Activated CD8-positive, alpha-beta memory T cell treated with anti-CD3 and anti-CD28 coated beads, Interleukin-2, amount 50 U/mL, for 1 hour (primary cell): ENCODE data around the gene TMEM54.

ENCODE experiments used
- DNase-seq: peaks from one replicate; pipeline ENCODE4 v3.0.0-alpha.2; 2020; ENCODE audit errors: extremely low read depth

TMEM54 gene, protein sequence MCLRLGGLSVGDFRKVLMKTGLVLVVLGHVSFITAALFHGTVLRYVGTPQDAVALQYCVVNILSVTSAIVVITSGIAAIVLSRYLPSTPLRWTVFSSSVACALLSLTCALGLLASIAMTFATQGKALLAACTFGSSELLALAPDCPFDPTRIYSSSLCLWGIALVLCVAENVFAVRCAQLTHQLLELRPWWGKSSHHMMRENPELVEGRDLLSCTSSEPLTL

GRCh38 chr1:32900956-32901822 is at the start of gene TMEM54:
Gene TMEM54 (minus strand): TSS chr1:32901389. CDS start chr1:32901238, 151 bp downstream.
- no peak for DNase-seq

DNA sequence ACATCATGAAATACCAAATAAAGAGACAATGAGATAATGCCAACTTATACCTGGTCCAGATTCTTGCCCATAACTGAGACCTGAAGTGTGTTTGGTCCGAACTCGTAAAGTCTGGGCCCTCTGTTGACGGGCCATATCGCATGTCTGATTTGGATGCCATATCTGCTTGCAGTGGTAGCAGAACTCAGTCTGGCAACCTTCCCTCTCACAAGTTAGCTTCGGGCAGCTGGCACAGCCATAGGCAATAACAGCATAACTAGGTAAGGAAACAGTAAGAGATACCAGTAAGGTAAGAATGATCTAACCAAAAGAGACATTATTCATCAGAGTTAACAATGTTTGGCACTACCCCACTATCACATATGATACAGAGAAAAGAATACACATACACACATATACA is 48.3 kb upstream of the TMEM54 start:
- DNase-seq = no peak

GRCh38 chr1:32948905-32949304 is 47.7 kb upstream of the TMEM54 start:
- no peak for DNase-seq

- DNase-seq = no peak
Measured at GRCh38 chr1:32948390-32948722, 47.2 kb upstream of the TMEM54 start.

DNA sequence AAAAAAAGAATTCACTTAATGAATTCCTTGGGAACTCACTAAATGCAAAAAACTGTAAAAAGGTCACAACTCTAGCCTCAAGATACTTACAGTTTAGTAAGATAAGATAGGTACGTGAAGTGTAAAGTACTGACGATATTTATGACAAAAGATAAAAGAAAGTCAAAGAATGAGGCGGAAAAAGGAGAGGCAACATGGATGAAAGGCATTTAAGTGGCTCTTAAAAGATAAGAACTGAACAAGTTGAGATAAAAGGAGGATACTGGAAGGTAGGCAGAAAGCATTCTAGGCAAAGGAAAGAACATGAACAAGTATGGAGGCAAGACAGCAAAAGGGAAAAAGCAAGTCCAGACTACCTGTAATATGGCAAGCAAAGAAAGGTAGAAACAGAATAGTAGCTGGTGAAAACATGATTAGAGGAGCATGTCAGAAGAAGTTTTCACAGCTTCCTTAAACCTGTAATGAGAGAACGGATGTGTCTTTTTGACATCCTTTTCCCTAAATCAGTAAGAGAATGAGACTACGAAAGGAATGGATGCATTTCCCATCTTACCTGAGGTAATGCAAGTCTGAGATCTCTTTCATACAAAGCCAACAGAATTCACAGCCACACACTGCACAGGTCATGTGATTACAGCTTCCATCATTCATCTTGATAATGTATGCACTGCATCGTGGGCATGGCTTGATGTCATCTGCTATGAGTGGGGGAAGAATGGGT is 46.6 kb upstream of the TMEM54 start:
- no peak for DNase-seq

DNA sequence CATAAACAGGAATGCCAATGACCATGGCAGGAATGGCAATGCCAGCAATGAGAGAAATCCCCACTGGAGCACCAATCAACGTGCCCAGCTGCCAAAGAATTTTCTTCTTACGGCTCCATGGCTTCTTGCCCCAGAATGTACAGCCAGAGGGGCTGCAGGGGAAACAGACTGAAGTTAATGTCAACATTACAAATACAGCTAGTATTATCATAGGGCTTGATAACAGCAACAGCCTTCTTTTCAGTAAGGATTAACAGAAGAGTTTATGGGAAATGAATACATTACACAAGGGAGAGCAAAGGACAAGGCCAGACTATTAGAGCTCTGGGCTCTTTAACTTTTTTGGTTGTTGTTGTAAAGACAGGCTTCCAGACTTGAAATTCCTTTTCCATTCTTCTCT is 45.2 kb upstream of the TMEM54 start:
- DNase-seq = no peak

GRCh38 chr1:32944180-32944579 is 43.0 kb upstream of the TMEM54 start:
- DNase-seq = no peak

DNA sequence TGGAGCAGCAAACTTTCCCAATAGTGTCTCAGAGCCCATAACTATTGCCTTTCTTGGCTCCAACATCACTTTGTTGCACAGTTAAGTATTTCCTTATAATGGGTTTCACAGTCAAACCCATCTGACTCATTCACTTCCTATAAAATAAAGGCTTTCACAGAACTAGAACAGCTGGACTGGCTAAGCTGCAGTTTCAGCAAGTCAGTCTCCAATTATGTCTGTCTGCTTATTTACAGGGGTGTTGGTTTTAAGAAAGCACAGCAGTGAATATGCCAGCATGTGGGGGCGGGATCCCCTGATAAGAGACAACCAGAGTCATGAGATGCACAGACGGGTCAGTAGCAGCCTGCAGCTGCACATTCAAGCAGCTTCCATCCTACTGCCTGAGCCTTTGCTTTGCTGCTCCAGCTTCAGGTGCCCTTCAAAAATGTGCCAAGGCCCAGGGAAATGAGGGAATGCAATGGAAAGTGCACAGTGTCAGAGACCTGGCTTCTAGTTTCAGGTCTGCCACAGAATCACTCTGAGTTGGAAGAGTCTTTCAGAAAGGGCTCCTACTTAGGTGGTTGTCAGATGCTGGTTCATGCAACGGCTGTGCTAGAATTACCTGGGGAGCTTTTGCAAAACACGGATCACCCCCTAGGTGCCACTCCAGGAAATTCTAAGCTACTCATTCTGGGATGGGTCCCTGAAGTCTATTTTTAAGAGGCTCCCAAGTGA is 38.6 kb upstream of the TMEM54 start:
- no peak for DNase-seq

DNA sequence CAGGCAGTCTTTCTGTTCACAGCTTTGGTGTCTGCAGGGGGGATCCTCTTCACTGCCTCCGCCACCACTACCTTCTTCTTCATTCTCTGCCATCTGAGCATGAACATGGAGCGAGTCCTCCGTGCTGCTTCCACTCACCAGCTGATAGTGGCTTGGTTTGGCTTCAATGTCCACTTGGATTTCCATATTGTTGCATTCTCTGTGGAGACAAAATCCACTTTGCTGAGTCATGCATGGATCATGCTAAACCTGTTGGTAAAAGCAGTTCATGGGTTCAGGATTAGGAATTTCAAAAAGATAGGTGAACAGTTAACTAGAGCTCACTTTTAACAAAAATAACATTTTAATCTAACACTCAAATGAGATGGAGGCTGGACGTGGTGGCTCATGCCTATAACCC is 35.9 kb upstream of the TMEM54 start:
- DNase-seq = no peak

DNA sequence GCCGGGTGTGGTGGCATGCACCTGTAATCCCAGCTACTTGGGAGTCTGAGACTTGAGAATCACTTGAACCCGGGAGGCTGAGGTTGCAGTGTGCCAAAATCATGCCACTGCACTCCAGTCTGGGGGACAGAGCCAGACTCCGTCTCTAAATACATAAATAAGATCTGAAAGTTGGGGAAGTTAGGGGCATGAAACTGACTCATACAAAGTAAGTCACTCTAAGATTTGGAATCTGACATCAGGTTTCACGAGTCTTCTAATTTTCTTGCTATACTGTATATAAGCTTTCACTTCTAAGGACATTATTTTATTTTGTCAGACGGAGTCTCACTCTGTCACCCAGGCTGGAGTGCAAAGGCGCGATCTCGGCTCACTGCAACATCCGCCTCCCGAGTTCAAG is 33.3 kb upstream of the TMEM54 start:
- DNase-seq = no peak

DNA sequence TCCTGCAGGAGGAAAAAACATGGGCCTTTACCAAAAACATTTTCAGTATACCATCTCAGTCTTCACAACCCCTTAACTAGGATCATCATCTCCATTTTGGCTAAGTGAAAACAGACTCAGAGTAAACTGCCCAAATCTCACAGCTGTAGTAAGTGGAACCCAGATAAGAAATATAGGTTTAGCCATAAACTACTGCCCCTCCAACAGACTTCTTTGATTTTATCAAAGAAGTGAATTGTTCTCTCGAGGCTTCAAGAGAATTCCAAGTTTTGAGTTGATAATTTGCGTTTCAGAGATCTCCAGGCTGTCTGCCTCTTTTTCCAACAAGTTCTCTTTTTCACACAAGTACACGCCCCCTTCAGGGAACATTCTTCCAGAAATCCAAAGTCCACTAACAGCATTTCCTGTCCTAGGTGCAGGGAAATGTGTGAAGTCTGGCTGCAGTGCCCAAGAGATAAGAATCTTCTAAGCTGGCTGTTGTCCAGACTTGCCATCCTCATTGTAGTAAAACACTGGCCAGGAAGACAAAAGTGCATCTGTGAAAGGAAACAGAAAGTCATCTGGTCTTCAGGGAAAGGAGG is 32.6 kb upstream of the TMEM54 start:
- no peak for DNase-seq

DNA sequence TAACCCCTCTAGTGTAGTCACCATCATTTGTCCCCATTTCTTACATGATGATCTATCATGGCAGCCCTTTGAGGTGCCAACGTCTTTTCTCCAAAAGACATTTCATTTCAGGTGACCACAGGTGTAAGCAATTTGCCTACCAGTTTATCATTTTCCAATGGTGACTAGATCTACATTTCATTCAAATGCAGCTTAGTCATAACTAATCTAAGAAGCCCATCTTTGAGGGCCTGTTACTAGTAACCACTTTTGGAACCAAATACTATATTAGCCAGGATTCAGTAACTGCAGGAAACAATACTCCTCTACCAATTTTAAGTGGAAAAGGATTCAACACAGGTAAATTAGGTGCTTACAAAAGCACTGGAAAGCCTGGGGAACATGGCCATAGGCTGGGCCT is 30.6 kb upstream of the TMEM54 start:
- DNase-seq = no peak

GRCh38 chr1:32929366-32929765 is 28.2 kb upstream of the TMEM54 start:
- no peak for DNase-seq

GRCh38 chr1:32928715-32929114 is 27.5 kb upstream of the TMEM54 start:
- no peak for DNase-seq

- no peak for DNase-seq
Measured at GRCh38 chr1:32928285-32928684, 27.1 kb upstream of the TMEM54 start.

- DNase-seq = no peak
Measured at GRCh38 chr1:32927441-32927840, 26.3 kb upstream of the TMEM54 start.

- no peak for DNase-seq
Measured at GRCh38 chr1:32926562-32926961, 25.4 kb upstream of the TMEM54 start.

DNA sequence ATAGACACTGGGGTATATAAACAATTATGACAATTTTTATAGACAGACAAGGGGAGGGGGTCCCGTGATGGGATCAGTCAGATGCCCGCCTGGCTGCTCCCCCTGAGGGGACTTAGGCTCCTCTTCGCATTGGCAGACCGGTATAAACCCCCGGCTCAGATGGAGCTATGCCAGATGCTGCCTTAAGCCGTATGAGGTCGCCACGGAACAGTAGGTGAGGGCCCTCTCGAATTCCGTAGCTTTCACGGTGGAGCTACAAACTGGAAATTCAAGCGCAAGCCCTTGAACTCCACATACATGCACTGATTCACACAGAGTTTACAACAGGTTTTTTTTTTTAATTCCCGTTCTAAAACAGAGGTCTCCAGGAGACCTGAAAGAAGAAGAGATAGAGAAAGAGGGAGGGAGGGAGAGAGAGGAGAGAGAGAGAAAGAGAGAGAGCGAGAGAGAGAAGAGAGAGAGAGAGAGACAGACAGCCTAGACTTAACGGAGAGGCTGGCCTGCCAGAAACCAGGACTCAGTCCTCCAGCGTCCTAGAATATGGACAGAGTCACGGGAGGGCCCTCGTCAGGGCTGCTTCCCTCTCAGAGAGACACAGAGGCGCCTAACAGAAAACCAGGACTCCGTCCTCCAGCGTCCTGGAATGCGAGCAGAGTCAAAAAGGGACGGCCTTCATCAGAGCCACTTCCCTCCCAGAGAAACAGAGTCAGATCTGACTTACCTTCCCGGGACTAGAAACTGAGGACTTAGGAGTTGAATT is 24.4 kb upstream of the TMEM54 start:
- no peak for DNase-seq

DNA sequence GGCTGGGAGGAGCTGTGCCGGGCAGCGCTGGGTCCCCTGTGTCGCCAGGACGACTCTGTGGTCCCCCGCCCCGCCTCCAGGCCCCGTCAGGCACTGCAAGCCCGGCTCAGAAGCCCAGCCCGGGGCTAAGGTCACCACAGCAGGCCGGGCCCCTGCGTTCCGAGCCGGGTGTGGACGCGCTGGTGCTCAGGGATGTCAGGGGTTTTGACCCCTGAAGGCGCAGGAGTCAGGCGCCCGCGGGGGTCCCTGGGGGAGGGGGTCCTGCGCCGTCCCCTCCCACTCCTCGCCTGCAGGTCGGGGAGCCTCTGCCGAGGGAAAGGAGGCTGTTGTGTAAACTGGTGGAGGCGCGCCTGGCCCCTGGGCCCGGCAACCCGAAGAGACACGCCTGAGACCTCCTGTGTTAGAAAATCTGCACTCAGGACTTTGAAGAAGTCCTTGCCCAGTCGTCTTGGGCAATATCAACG is 23.7 kb upstream of the TMEM54 start:
- DNase-seq = no peak

GRCh38 chr1:32920833-32921232 is 19.6 kb upstream of the TMEM54 start:
- DNase-seq = no peak
